ENCODE data around the gene CALML4.
A peak's percentile ranks its signal among the peaks of the same experiment; 100 is the strongest.
"Not testable (repeated sequence)": the region's sequence is repeated elsewhere in the genome, so short reads cannot be mapped to it uniquely, and the experiment has no call there.

Gene CALML4

GRCh38 chr15:68210409-68210756, 5.3 kb upstream of the CALML4 start:
- DNase-seq, result no peak
- in situ Hi-C loops (cut with MboI; ENCODE audit: low pct_unique_long_range_greater_than_20kb, low sequenced_read_pairs), result no loop called here

- in situ Hi-C loops (cut with MboI; ENCODE audit: low pct_unique_long_range_greater_than_20kb, low sequenced_read_pairs), result no loop called here
- no peak for DNase-seq
These were observed 4.7 kb upstream of the CALML4 start for GRCh38 chr15:68209735-68210408.

- no peak for DNase-seq
- in situ Hi-C loops (cut with MboI; ENCODE audit: low pct_unique_long_range_greater_than_20kb, low sequenced_read_pairs), result no loop called here
These were observed 4.1 kb upstream of the CALML4 start for GRCh38 chr15:68209272-68209671.

- in situ Hi-C loops (cut with MboI; ENCODE audit: low pct_unique_long_range_greater_than_20kb, low sequenced_read_pairs), result no loop called here
- DNase-seq, result no peak
These were observed 3.6 kb upstream of the CALML4 start for GRCh38 chr15:68208636-68209240.

GRCh38 chr15:68208136-68208535, 3.0 kb upstream of the CALML4 start:
- no peak for DNase-seq
- in situ Hi-C loops (cut with MboI; ENCODE audit: low pct_unique_long_range_greater_than_20kb, low sequenced_read_pairs), result no loop called here

- no peak for DNase-seq
These were observed 2.2 kb upstream of the CALML4 start for GRCh38 chr15:68207176-68207935.

GRCh38 chr15:68206711-68207151, 1.6 kb upstream of the CALML4 start:
- DNase-seq, result no peak
- in situ Hi-C loops (cut with MboI; ENCODE audit: low pct_unique_long_range_greater_than_20kb, low sequenced_read_pairs), result no loop called here

More at GRCh38 chr15:68207176-68207935, 2.2 kb upstream of the CALML4 start:
- in situ Hi-C loops (cut with MboI; ENCODE audit: low pct_unique_long_range_greater_than_20kb, low sequenced_read_pairs), result no loop called here

GRCh38 chr15:68205954-68206539, 915 bp upstream of the CALML4 start:
- in situ Hi-C loops (cut with MboI; ENCODE audit: low pct_unique_long_range_greater_than_20kb, low sequenced_read_pairs), result no loop called here
- peak; percentile 94 for DNase-seq

- in situ Hi-C loops (cut with MboI; ENCODE audit: low pct_unique_long_range_greater_than_20kb, low sequenced_read_pairs), result no loop called here
- DNase-seq, result no peak
These were observed 419 bp upstream of the CALML4 start for GRCh38 chr15:68205558-68205944.

GRCh38 chr15:68204361-68204760, 771 bp downstream of the CALML4 start:
- in situ Hi-C loops (cut with MboI; ENCODE audit: low pct_unique_long_range_greater_than_20kb, low sequenced_read_pairs), result no loop called here
- no peak for DNase-seq

- in situ Hi-C loops (cut with MboI; ENCODE audit: low pct_unique_long_range_greater_than_20kb, low sequenced_read_pairs), result no loop called here
- DNase-seq, result no peak
These were observed 1.2 kb downstream of the CALML4 start for GRCh38 chr15:68203956-68204355.

- in situ Hi-C loops (cut with MboI; ENCODE audit: low pct_unique_long_range_greater_than_20kb, low sequenced_read_pairs), result no loop called here
- no peak for DNase-seq
These were observed 1.6 kb downstream of the CALML4 start for GRCh38 chr15:68203486-68203885.

- in situ Hi-C loops (cut with MboI; ENCODE audit: low pct_unique_long_range_greater_than_20kb, low sequenced_read_pairs); DNase-seq: not testable (repeated sequence)
These were observed 2.1 kb downstream of the CALML4 start for GRCh38 chr15:68202994-68203393.

- no peak for DNase-seq
- in situ Hi-C loops (cut with MboI; ENCODE audit: low pct_unique_long_range_greater_than_20kb, low sequenced_read_pairs), result no loop called here
These were observed 3.3 kb downstream of the CALML4 start for GRCh38 chr15:68201879-68202261.

- in situ Hi-C loops (cut with MboI; ENCODE audit: low pct_unique_long_range_greater_than_20kb, low sequenced_read_pairs), result no loop called here
- DNase-seq, result no peak
These were observed 3.8 kb downstream of the CALML4 start for GRCh38 chr15:68201153-68201878.

- in situ Hi-C loops (cut with MboI; ENCODE audit: low pct_unique_long_range_greater_than_20kb, low sequenced_read_pairs), result no loop called here
- DNase-seq, result no peak
These were observed 4.9 kb downstream of the CALML4 start for GRCh38 chr15:68200016-68200861.

GRCh38 chr15:68199340-68199739, 5.8 kb downstream of the CALML4 start:
- DNase-seq, result no peak
- in situ Hi-C loops (cut with MboI; ENCODE audit: low pct_unique_long_range_greater_than_20kb, low sequenced_read_pairs), result no loop called here

GRCh38 chr15:68197661-68198437, 7.3 kb downstream of the CALML4 start:
- no peak for DNase-seq
- in situ Hi-C loops (cut with MboI; ENCODE audit: low pct_unique_long_range_greater_than_20kb, low sequenced_read_pairs), result no loop called here
